ENCODE results near the gene RAPGEF4.

Gene RAPGEF4

GRCh38 chr2:172698041-172698863, 37.4 kb upstream of the RAPGEF4 start:
- TF ChIP-seq FOXP2 (optimal IDR thresholded peaks at IDR 0.05; ENCODE audit: borderline replicate concordance, extremely low read depth, extremely low read length, insufficient read depth) (no peak), POLR2AphosphoS5 (IDR thresholded peaks at IDR 0.05; ENCODE audit: low read depth, low read length) (no peak), SIN3A (IDR thresholded peaks at IDR 0.05; ENCODE audit: borderline replicate concordance, insufficient read depth, low read length) (no peak), REST (IDR thresholded peaks at IDR 0.05; ENCODE audit: insufficient read depth in 1 of 2, low read depth in 2 of 2, low read length in 2 of 2) (no peak), TAF1 (IDR thresholded peaks at IDR 0.05; ENCODE audit: borderline replicate concordance, insufficient read depth, low read length) (no peak)

GRCh38 chr2:172701250-172701649, 34.4 kb upstream of the RAPGEF4 start:
- TF ChIP-seq TAF1 (IDR thresholded peaks at IDR 0.05; ENCODE audit: borderline replicate concordance, insufficient read depth, low read length) (no peak), FOXP2 (optimal IDR thresholded peaks at IDR 0.05; ENCODE audit: borderline replicate concordance, extremely low read depth, extremely low read length, insufficient read depth) (no peak), REST (IDR thresholded peaks at IDR 0.05; ENCODE audit: insufficient read depth in 1 of 2, low read depth in 2 of 2, low read length in 2 of 2) (no peak), POLR2AphosphoS5 (IDR thresholded peaks at IDR 0.05; ENCODE audit: low read depth, low read length) (no peak), SIN3A (IDR thresholded peaks at IDR 0.05; ENCODE audit: borderline replicate concordance, insufficient read depth, low read length) (no peak)

- TF ChIP-seq POLR2AphosphoS5 (IDR thresholded peaks at IDR 0.05; ENCODE audit: low read depth, low read length): no peak
- no peak for TF ChIP-seq FOXP2 (optimal IDR thresholded peaks at IDR 0.05; ENCODE audit: borderline replicate concordance, extremely low read depth, extremely low read length, insufficient read depth)
- TF ChIP-seq SIN3A (IDR thresholded peaks at IDR 0.05; ENCODE audit: borderline replicate concordance, insufficient read depth, low read length): no peak
- TF ChIP-seq TAF1 (IDR thresholded peaks at IDR 0.05; ENCODE audit: borderline replicate concordance, insufficient read depth, low read length): no peak
- TF ChIP-seq REST (IDR thresholded peaks at IDR 0.05; ENCODE audit: insufficient read depth in 1 of 2, low read depth in 2 of 2, low read length in 2 of 2): no peak
These were observed 33.2 kb upstream of the RAPGEF4 start for GRCh38 chr2:172702451-172702850.

- no peak for TF ChIP-seq SIN3A (IDR thresholded peaks at IDR 0.05; ENCODE audit: borderline replicate concordance, insufficient read depth, low read length)
- TF ChIP-seq REST (IDR thresholded peaks at IDR 0.05; ENCODE audit: insufficient read depth in 1 of 2, low read depth in 2 of 2, low read length in 2 of 2): no peak
- no peak for TF ChIP-seq TAF1 (IDR thresholded peaks at IDR 0.05; ENCODE audit: borderline replicate concordance, insufficient read depth, low read length)
- no peak for TF ChIP-seq FOXP2 (optimal IDR thresholded peaks at IDR 0.05; ENCODE audit: borderline replicate concordance, extremely low read depth, extremely low read length, insufficient read depth)
These were observed 31.3 kb upstream of the RAPGEF4 start for GRCh38 chr2:172704072-172704936.
